Ramos (cell line): ENCODE measurements around the gene CYSRT1.
"Not testable (repeated sequence)": the region's sequence is repeated elsewhere in the genome, so short reads cannot be mapped to it uniquely, and the experiment has no call there.

ENCODE experiments used
- in situ Hi-C: fragments of 300-500 bp; cut with MboI; formaldehyde crosslinking; loops from one replicate; pipeline ENCODE4 v1.14.3; 2022; ENCODE audit warnings: low sequenced_read_pairs; ENCODE audit not compliant: unreplicated experiment

The CYSRT1 gene

DNA sequence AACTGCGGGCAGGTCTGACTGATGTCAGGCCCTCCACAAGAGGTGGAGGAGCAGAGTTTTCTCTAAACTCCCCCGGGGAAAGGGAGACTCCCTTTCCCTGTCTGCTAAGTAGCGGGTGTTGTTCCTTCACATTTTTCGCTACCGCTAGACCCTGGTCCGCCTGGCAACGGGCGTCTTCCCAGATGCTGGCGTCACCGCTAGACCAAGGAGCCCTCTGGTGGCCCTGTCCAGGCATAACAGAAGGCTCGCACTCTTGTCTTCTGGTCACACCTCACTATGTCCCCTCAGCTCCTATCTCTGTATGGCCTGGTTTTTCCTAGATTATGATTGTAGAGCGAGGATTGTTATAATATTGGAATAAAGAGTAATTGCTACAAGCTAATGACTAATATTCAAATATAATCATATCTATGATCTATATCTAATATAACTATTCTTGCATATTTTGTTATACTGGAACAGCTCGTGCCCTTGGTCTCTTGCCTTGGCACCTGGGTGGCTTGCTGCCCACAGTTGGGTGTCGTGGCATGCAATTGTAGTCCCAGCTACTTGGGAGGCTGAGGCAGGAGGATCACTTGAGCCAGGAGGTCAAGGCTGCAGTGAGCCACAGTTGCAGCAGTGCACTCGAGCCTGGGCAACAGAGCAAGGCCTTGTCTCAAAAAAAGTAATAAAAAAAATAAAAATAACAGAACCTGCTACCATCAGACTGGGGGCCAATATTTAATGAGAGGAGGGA, 37.4 kb downstream of the CYSRT1 start:
- in situ Hi-C loops: not testable (repeated sequence)

DNA sequence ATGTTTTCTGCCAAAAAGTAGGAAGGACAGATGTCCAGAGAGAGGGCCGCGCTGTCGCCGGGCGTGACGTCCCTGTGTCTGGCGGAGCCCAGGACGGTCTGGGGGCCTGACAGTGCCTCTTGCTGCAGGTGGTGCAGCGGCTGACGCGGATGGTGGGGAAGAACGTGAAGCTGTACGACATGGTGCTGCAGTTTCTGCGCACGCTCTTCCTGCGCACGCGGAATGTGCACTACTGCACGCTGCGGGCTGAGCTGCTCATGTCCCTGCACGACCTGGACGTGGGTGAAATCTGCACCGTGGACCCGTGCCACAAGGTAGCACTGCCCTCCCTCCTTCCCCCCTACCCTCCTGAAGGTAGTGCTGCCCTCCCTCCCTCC, 37.9 kb downstream of the CYSRT1 start:
- in situ Hi-C loops: no loop called here

DNA sequence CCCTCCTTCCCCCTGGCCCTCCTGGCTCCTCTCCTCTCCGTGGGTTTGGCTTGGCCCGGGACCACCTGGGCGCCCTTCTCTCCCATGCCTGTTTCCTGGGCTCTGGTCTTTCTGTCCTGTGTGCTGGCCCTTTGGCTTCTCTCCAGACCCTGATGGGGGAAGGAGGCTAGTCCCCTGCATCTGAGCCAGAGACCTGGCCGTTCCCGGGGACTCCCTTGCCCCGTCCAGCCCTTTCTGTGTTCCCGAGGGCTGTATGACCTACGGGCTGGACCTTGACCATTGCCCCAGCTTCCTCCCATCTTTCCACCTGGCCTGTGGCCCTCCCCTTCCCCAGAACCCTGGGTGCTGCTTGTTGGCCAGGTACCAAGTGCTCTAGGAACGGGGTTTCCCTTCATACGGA, 38.5 kb downstream of the CYSRT1 start:
- in situ Hi-C loops: no loop called here

DNA sequence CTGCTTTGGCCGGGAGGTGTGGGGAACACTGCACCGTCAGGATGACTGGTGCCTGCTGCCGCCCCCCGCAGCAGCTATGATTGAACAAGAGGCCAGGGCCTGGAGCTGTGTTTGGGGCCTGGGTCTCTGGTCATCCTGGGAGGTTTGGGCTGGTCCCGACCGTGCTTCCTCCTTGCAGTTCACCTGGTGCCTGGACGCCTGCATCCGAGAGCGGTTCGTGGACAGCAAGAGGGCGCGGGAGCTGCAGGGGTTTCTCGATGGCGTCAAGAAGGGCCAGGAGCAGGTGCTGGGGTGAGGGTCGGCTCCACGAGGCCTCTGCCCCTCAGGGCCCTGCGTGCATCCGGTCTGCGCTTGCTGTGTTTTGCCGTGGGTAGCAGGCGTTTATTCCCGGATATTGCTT, 39.1 kb downstream of the CYSRT1 start:
- in situ Hi-C loops: no loop called here

DNA sequence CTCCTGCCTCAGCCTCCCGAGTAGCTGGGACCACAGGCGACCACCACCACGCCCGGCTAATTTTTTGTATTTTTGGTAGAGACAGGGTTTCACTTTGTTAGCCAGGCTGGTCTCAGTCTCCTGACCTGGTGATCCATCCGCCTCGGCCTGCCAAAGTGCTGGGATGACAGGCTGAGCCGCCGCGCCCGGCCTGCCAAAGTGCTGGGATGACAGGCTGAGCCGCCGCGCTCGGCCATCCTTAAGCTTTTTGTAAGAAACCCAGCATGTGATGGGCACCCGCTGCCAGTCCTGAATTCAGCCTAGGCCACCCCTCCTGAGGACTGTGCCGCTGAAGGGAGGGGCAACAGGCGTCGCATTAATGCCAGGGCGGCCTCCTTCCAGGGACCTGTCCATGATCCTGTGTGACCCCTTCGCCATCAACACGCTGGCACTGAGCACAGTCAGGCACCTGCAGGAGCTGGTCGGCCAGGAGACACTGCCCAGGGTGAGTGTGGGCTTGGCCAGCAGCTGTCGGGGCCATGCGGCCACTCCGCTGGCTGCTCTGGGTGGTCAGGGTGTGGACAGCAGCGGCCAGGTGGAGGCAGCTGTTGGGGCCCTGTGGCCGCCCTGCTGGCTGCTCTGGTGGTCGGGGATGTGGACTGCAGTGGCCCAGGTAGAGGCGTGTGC, 40.7 kb downstream of the CYSRT1 start:
- in situ Hi-C loops: no loop called here

DNA sequence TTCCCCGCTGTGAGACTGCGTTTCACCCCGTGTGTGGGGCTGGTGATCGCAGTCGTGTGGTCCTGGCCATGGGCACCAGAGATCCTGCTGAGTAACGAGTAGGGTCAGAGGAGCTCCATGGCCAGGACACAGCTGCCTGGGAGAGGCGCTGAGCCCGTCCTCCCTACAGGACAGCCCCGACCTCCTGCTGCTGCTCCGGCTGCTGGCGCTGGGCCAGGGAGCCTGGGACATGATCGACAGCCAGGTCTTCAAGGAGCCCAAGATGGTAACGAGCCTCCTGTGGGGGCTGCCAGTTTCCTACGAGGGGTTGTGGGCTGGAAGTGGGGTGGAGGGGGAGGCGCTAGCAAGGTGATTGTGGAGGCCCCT, 41.2 kb downstream of the CYSRT1 start:
- in situ Hi-C loops: no loop called here

DNA sequence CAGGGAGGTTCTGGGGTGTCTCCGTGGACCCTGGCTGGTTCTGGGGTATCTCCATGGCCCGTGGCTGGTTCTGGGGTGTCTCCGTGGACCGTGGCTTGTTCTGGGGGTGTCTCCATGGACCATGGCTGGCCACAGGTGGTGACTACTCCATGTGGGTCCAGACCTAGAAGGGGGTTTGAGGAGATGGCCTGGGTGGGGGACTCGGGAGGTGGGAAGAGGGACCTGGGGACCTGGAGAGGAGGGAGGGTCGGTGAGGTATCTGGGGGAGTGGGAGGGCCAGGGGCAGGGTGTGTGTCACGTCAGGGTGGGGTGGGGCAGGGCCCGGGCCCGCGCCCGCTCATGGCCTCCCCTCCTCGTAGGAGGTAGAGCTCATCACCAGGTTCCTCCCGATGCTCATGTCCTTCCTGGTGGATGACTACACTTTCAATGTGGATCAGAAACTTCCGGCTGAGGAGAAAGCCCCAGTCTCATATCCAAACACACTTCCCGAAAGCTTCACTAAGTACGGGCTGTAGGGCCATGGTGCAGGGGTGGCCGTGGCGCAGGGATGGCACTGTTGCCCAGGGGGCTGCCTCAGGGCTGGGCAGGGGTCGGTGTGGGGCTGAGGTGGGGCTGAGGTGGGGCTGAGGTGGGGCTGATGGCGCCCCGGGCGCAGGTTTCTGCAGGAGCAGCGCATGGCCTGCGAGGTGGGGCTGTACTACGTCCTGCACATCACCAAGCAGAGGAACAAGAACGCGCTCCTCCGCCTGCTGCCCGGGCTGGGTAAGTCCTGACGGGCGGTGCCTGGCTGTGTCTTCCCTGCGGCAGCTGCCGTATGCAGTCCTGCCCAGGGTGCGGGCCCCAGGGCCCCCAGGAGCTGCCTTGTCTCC, 41.8 kb downstream of the CYSRT1 start:
- in situ Hi-C loops: no loop called here

DNA sequence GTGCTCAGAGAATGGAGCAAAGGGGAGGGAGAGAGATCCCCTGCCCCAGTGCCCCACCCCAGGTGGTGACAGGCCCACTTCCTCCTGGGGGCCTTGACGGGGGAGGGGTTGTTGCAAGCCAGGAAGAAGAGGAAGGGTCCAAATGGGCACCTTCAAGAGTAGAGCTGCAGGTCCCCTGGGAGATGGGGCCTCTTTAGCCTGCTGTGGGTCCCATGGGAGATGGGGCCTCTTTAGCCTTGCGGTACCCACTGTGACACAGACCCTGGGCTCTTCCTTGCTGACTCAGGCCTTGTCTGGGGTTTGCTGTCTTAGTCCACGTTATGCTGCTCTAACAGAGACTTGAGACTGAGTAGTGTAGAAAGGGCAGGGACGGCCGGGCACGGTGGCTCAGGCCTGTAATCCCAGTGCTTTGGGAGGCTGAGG, 43.0 kb downstream of the CYSRT1 start:
- in situ Hi-C loops: no loop called here

DNA sequence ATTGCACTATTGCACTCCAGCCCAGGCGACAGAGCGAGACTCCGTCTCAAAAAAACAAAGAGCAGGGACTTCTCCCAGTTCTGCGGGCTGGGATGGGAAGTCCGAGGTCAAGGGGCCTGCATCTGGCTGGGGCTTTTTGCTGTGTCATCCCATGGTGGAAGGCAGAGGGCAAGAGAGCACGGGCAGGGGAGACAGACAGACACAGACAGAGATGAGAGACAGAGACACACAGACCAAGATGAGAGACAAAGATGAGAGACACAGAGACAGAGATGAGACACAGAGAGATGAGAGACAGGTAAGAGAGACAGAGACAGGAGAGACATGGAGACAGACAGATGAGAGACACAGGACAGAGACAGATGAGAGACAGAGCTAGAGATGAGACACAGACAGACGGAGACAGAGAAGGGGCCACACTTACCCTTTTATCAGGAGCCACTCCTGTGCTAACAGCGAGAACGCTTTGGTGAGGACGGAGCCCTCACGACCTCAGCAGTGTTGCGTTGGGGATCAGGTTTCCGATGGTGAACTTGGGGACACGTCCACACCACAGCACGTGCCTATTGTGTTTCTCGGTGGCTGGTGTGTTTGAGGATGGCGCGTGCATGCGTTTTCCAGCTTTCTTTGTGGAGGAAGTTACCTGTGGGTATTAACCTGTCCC, 43.7 kb downstream of the CYSRT1 start:
- in situ Hi-C loops: no loop called here

DNA sequence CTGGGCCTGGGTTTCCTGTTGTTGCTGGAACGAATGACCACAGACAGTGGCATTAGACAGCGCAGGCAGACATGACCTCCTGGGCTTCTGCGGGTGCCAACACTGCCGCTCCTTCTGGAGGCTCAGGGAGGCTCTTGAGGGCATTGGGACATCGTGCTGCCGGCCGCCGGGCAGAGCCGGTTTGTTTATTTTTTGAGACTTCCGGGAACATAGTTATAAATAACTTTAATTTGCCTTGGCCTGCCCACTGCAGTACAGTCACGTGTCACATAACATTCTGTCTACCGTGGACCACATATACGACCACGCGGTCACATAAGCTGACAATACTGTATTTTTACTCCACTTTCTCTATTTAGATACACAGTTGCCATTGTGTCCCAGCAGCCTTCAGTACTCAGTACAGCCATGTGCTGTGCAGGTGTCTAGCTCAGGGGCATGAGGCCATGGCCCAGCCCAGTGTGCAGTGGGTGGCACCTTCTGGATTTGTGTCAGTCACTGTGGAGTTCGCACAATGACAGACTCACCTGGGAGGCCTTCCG, 44.3 kb downstream of the CYSRT1 start:
- in situ Hi-C loops: no loop called here

DNA sequence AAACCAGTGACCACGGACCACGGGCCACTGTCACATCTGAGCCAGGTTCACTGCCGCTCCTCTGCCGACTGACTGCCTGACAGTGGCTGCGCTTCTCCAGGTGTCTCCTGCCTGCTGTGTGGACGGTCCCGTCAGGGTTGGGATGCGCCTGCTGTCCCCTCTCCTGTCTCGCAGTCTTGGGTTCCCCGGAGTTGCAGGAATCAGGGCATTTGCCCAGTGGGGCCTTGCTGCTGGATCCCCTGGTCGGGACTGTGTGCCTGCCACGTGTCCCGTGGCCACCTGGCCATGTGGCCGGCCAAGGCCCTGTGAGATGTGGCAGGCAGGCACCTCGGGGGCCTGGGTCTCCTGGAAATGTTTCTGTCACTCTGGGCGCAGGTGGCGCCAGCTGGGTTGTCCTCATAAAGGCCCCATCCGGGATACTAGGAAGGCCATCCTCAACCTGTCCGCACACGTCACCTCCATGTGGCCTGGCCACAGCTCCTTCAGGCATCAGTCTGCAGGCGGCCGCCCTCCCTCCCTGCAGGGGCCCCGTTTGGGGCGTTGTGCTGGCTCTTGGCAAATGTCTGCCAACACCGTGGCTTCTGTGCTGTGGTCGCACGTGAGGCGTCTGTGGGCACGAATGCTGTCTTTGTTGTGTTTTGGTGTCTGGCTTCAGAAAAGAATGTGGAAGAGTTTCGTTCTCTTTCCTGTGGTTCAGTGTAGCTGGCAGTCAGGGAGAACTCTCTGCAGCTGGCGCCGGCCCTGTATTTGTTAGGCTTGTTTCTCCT, 46.1 kb downstream of the CYSRT1 start:
- in situ Hi-C loops: no loop called here

DNA sequence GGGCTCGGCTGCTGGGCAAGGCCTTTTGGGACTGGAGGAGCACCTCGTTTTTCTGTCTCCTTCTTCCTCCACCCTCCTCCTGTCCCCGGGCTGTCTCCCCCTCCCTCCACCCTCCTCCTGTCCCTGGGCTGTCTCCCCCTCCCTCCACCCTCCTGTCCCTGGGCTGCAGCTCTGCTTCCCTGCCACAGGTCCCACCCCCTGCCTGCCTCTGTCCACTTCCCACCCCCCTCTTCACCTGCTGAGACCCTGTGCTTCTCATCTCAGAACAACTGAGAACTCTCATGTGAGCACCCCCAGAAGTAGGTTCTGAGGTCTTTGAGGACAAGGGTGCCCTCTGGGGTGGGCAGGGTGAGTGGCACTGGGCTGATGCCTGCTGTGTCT, 46.7 kb downstream of the CYSRT1 start:
- in situ Hi-C loops: no loop called here

DNA sequence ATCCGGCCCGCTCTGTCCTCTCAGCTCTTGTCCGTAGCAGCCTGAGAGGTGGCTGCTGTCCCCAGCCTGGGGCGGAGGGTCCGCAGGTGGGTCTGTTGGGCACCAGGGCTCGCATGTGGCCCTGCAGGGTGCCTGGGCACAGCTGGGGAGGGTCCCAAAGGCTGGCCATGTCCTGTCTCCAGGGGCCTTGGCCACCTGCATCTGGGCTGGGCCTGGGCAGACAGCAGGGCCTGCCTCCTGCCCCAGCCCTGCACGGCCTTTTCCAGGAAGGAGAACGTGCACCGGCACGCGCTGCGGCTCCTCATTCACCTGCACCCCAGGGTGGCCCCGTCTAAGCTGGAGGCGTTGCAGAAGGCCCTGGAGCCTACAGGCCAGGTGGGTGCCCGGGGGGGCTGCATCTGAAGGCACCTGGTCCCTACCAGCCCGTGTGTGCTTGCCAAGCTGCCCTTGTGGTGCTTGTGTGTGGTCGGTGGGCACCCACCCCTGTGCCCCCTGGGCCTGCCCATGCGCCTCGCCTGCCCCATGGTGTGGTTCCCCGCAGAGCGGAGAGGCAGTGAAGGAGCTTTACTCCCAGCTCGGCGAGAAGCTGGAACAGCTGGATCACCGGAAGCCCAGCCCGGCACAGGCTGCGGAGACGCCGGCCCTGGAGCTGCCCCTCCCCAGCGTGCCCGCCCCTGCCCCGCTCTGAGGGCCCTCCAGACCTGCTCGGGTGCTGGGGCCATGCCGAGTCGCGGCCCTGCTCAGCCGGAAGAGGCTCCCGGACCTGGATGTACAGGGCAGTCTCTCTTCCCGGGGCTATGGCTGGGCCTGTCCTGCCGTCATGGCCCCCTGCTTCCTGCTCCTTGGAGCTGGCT, 47.5 kb downstream of the CYSRT1 start:
- in situ Hi-C loops: no loop called here

DNA sequence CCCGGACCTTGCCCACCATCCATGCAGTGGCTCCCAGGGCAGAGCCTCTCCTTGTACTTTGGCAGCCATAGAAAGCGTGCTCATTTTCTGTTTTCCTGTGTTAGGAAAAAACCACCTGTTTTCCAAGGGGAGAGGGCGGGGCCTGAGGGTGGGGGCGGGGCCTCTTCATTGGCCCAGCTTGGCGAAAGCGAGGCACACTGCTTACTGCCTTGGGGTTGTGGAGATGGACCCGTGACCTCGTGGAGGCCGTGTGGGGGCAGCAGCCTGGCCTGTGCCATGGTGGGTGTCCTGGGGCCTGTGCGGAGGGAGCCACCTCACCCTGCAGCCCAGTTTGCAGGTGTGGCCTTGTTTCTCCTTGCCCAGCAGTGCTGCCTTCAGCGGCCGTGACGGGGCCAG, 48.1 kb downstream of the CYSRT1 start:
- in situ Hi-C loops: no loop called here

DNA sequence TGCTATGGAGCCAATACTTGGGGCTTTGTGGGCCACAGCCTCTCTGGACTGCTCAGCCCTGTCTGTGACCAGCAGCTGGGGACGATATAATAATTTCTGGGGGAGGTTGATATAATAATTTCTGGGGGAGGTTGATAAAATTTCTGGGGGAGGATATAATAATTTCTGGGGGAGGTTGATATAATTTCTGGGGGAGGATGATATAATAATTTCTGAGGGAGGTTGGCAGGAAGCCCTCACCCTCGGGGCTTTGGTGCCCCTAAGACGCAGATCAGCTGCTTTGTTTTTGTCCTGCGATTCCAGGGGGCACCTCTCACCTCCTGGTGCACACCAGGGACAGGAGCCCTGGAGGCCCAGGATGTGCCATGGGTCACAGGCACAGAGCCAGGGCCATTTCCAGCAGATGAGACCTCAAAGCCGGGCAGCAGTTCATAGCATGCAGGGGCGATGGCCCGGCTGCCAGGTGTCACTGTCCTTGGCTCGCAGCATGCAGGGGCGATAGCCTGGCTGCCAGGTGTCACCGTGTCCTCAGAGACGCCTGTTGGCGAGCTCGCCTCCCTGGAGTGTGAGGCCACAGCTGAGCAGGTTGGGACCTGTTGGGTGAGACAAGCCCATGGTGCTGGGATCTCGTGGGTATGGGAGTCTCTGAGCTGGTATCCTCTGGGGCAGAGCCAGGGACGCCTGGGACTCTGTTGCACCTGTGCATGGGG, 48.8 kb downstream of the CYSRT1 start:
- in situ Hi-C loops: no loop called here

DNA sequence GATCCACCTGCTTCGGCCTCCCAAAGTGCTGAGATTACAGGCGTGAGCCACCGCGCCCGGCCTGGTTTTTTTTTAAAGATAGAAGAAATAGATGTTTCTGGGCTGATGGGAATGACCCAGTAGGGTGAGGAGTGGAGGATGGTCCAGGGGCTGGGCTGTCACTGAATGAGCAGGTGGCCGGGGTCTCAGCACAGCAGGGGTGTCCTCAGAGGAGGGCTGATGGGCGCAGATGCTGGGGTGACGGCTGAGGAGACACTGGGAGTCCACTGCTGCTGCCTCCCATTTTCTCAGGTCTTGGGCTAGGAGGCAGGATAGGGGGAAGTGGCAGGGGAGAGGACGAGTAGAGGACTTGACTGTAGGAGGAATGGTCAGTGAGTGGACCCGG, 50.2 kb downstream of the CYSRT1 start:
- in situ Hi-C loops: no loop called here
